HepG2 (cell line): ENCODE measurements around the gene LEMD1. TPM values are rescaled to one million over a fixed set of nuclear protein-coding genes. Genes with fewer than 3 reads are reported as not detected.

ENCODE experiments used
- MBNL3 ChIP-seq: fragments of 250-450 bp; sonication (Bioruptor Pico); conservative IDR thresholded peaks from 2 replicates; pipeline ENCODE4 v1.8.0; 2022; ENCODE audit warnings: mild to moderate bottlenecking, inconsistent platforms
- TAF1 ChIP-seq: sonication (generic); formaldehyde crosslinking; IDR thresholded peaks from 2 replicates; pipeline ENCODE4 v1.4.0; 2020; ENCODE audit warnings: missing genetic modification reagents
- UBTF ChIP-seq: sonication (generic); formaldehyde crosslinking; IDR thresholded peaks from 2 replicates; pipeline ENCODE4 v1.4.0; 2020; ENCODE audit warnings: mild to moderate bottlenecking, missing genetic modification reagents
- ZNF136 ChIP-seq: sonication (generic); formaldehyde crosslinking; IDR thresholded peaks from 2 replicates; pipeline ENCODE4 v1.8.1; 2022; ENCODE audit warnings: low read depth, mild to moderate bottlenecking, moderate library complexity, missing genetic modification reagents
- ZNF510 ChIP-seq: sonication (generic); formaldehyde crosslinking; IDR thresholded peaks from 2 replicates; pipeline ENCODE4 v1.4.0; 2020; ENCODE audit warnings: low read depth, mild to moderate bottlenecking, missing genetic modification reagents
- ZNF570 ChIP-seq: sonication (generic); formaldehyde crosslinking; IDR thresholded peaks from 2 replicates; pipeline ENCODE4 v1.4.0; 2020; ENCODE audit warnings: mild to moderate bottlenecking, missing genetic modification reagents, borderline replicate concordance
- polyA plus RNA-seq, 8 experiments: library from polyadenylated mRNA; depleted of rRNA in 3 of 8; stranded (reverse) in 7 of 8; unstranded in 1 of 8; fragments of >200 nt; fragmentation: Illumina TruSeq in 4 of 8; extraction: Trizol in 4 of 8; gene quantifications; 2 replicates each; pipeline versions ENCODE4 v1.2.1 to v1.2.3, GENCODE V29; 2011 to 2016; ENCODE audit warnings: low read depth in 4 of 8, missing spikeins in 1 of 8, mixed read lengths in 1 of 8; ENCODE audit not compliant: insufficient read depth in 1 of 8
- total RNA-seq, 5 experiments: library from RNA; depleted of rRNA; stranded (reverse); fragments of >200 nt; fragmentation: Illumina TruSeq; extraction: Trizol; gene quantifications; 2 replicates each; pipeline ENCODE4 v1.2.3, GENCODE V29; 2016; ENCODE audit warnings: low read depth in 1 of 5
- TF ChIP-seq, protein P1 (sequence below): sonication (generic); formaldehyde crosslinking; IDR thresholded peaks from 2 replicates; pipeline ENCODE4 v1.8.0; 2022; ENCODE audit warnings: mild to moderate bottlenecking, missing genetic modification reagents, moderate library complexity
- TF ChIP-seq, protein P2 (sequence below): sonication (generic); formaldehyde crosslinking; IDR thresholded peaks from 2 replicates; pipeline ENCODE4 v1.4.0; 2020; ENCODE audit warnings: mild to moderate bottlenecking, missing genetic modification reagents

LEMD1 gene
- total and polyA plus RNA-seq, 2 of the 13 experiments (the other 11 are each of a cell fraction or from before 2014, with no cell fraction given), result 1.4 to 2.3 TPM

DNA sequence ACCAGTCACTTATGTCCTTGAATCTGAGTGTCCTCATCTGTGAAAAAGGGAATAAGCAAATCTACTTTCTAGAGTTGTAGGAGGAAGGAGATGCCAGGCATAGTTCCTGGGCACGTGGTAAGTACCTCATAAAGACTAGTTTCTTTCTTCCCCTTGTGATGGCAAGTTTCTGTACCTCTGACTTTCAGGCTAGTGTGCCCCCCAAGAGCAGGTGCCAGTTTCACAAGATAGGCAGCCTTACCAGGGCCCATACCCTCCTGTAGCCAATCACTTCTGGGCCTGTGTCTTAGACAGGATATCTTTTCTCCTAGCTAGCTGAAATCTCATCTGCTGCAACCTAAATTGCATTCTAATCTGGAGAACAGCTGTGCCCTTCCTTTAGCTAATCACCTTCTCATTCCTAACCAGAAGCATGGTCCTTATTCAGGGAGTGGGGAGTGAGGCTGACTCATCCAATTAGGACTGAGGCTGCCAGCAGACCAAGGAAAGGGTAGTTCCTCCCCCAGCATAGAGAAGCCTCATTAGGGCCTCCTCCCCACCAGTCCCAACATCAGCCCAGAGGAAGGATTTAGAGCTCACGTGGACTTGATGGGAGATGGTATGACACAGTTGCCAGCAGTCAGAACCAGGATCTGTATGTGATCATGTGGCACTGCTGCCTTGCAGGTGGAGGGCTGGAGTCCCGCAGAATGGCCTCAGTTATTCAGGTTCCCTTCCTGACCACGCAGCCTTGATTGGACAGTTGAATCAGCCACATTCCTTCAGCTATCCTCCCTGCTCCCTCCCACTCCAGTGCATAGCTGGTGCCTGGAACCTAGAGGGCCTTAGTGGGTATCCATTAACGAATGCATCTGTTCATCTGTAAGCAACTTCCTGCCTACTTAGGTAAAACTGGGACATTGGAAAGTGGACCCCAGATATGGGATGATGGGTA is 73.0 kb downstream of the LEMD1 start (continued):
- TF ChIP-seq UBTF (no peak), TAF1 (CRISPR knock-in tag) (no peak), MBNL3 (CRISPR knock-in tag) (no peak), ZNF136 (no peak), ZNF570 (CRISPR knock-in tag) (no peak), ZNF510 (CRISPR knock-in tag) (no peak)
- TF ChIP-seq, protein P1, sequence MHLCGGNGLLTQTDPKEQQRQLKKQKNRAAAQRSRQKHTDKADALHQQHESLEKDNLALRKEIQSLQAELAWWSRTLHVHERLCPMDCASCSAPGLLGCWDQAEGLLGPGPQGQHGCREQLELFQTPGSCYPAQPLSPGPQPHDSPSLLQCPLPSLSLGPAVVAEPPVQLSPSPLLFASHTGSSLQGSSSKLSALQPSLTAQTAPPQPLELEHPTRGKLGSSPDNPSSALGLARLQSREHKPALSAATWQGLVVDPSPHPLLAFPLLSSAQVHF (CRISPR knock-in tag), result no peak
- TF ChIP-seq, protein P2, sequence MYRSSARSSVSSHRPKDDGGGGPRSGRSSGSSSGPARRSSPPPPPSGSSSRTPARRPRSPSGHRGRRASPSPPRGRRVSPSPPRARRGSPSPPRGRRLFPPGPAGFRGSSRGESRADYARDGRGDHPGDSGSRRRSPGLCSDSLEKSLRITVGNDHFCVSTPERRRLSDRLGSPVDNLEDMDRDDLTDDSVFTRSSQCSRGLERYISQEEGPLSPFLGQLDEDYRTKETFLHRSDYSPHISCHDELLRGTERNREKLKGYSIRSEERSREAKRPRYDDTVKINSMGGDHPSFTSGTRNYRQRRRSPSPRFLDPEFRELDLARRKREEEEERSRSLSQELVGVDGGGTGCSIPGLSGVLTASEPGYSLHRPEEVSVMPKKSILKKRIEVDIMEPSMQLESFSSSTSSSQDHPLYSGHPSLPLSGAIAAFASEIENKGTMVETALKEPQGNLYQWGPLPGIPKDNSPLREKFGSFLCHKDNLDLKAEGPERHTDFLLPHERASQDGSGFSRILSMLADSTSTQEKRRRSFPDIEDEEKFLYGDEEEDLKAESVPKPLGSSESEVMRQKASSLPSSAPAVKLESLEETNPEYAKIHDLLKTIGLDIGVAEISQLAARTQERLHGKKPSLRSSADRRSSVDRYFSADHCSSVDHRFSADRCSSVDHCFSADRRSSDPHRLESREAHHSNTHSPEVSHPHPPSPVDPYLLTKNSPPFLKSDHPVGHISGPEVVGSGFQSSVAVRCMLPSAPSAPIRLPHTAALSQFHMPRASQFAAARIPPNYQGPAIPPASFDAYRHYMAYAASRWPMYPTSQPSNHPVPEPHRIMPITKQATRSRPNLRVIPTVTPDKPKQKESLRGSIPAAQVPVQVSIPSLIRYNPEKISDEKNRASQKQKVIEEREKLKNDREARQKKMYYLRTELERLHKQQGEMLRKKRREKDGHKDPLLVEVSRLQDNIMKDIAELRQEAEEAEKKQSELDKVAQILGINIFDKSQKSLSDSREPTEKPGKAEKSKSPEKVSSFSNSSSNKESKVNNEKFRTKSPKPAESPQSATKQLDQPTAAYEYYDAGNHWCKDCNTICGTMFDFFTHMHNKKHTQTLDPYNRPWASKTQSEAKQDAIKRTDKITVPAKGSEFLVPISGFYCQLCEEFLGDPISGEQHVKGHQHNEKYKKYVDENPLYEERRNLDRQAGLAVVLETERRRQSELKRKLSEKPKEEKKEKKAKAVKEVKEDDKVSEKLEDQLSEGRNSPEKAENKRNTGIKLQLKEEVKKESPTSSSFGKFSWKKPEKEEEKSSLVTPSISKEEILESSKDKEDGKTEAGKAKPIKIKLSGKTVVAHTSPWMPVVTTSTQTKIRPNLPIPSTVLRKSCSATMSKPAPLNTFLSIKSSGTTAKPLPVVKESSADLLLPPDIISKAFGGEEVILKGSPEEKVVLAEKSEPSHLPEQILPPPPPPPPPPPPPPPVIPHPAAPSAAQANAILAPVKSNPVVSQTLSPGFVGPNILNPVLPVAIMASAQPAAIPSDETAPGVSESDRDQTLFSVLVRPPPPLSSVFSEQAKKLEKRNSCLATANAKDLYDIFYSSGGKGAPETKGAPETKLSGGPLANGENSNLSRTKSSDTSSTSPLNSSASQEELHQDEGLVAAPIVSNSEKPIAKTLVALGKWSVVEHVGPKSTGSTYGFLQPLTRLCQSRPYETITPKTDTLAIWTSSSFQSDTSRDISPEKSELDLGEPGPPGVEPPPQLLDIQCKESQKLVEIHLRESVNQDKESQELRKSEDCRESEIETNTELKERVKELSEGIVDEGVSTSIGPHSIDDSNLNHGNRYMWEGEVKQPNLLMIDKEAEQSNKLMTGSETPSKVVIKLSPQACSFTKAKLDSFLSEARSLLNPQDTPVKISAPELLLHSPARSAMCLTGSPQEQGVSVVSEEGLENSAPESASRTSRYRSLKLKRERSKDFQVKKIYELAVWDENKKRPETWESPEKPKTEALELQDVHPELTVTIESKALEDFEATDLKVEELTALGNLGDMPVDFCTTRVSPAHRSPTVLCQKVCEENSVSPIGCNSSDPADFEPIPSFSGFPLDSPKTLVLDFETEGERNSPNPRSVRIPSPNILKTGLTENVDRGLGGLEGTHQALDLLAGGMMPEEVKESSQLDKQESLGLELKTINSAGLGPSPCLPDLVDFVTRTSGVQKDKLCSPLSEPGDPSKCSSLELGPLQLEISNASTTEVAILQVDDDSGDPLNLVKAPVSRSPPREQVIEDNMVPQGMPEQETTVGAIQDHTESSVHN (CRISPR knock-in tag), result no peak
